ENCODE data around the gene L3MBTL4.

DNA sequence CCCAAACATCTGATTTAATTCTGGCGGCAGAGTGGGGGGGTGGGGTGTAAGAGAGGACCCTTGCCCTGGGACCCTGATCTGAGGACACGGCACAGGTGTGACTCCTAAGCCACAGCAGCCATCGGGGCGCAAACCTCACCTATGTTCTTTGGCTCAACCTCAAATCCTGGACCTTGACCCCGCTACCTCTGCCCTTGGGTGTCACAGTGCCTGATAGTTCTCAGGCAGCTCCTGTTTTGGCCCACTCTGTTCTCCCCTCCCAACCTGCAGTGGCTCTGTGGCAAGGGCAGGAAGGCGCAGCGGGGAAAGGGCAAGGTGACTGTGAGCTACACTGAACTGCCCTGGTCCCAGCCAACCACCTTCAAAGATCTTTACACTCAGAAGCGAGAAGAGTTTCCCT is 152.8 kb downstream of the L3MBTL4 start:
- no peak for TF ChIP-seq EZH2 (IDR thresholded peaks at IDR 0.05; ENCODE audit: borderline replicate concordance)
- TF ChIP-seq, protein P1, sequence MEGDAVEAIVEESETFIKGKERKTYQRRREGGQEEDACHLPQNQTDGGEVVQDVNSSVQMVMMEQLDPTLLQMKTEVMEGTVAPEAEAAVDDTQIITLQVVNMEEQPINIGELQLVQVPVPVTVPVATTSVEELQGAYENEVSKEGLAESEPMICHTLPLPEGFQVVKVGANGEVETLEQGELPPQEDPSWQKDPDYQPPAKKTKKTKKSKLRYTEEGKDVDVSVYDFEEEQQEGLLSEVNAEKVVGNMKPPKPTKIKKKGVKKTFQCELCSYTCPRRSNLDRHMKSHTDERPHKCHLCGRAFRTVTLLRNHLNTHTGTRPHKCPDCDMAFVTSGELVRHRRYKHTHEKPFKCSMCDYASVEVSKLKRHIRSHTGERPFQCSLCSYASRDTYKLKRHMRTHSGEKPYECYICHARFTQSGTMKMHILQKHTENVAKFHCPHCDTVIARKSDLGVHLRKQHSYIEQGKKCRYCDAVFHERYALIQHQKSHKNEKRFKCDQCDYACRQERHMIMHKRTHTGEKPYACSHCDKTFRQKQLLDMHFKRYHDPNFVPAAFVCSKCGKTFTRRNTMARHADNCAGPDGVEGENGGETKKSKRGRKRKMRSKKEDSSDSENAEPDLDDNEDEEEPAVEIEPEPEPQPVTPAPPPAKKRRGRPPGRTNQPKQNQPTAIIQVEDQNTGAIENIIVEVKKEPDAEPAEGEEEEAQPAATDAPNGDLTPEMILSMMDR (IDR thresholded peaks at IDR 0.05; ENCODE audit: poor library complexity) = no peak
- TF ChIP-seq EZH2phosphoT487 (IDR thresholded peaks at IDR 0.05; ENCODE audit: low read depth, severe bottlenecking, unreplicated experiment) = no peak

Measured in hepatocyte (in vitro differentiated cells).